ENCODE measurements around the gene NUP188.

- TF ChIP-seq POLR2A (IDR thresholded peaks at IDR 0.05; ENCODE audit: low read length), result no peak
- TF ChIP-seq GATA1 (IDR thresholded peaks at IDR 0.05; ENCODE audit: low read depth, low read length), result no peak
Measured at GRCh38 chr9:129027685-129028191, 80.2 kb downstream of the NUP188 start.
